H1 (cell line): Measurements from ENCODE around the gene R3HCC1L.

Experiments
- CHD2 ChIP-seq: IDR thresholded peaks from 2 replicates; pipeline ENCODE4 v1.6.1; 2012; ENCODE audit warnings: low read length, improper control_type of control experiment
- CREB1 ChIP-seq: IDR thresholded peaks from 2 replicates; pipeline ENCODE4 v1.6.1; 2012; ENCODE audit warnings: inconsistent platforms
- CTCF ChIP-seq, 3 experiments: IDR thresholded peaks; 1 replicate in 2 of 3; 2 replicates in 1 of 3; pipeline versions ENCODE4 v1.5.1 to v1.6.1; 2011; ENCODE audit warnings: low read length in 3 of 3, mild to moderate bottlenecking in 3 of 3, inconsistent platforms in 2 of 3, low read depth in 1 of 3, moderate library complexity in 1 of 3; ENCODE audit not compliant: insufficient read depth in 1 of 3; ENCODE audit errors: control extremely low read depth in 1 of 3
- POLR2A ChIP-seq, 2 experiments: IDR thresholded peaks; 1 replicate in 1 of 2; 2 replicates in 1 of 2; pipeline ENCODE4 v1.6.1; 2011; ENCODE audit warnings: low read depth in 2 of 2, low read length in 2 of 2, mild to moderate bottlenecking in 2 of 2; ENCODE audit errors: control extremely low read depth in 1 of 2
- POLR2AphosphoS5 ChIP-seq: IDR thresholded peaks from 2 replicates; pipeline ENCODE4 v1.6.1; 2011; ENCODE audit warnings: low read depth, low read length
- RXRA ChIP-seq: IDR thresholded peaks from 2 replicates; pipeline ENCODE4 v1.6.1; 2011; ENCODE audit warnings: low read depth, mild to moderate bottlenecking, low read length, moderate library complexity; ENCODE audit not compliant: insufficient read depth
- SP1 ChIP-seq: IDR thresholded peaks from 2 replicates; pipeline ENCODE4 v1.6.1; 2011; ENCODE audit warnings: low read depth, low read length
- TEAD4 ChIP-seq: IDR thresholded peaks from 2 replicates; pipeline ENCODE4 v1.6.1; 2012; ENCODE audit warnings: low read depth, low read length, inconsistent platforms, mixed read lengths

- TF ChIP-seq POLR2A (IDR thresholded peaks at IDR 0.05; ENCODE audit: control extremely low read depth in 1 of 2, low read depth in 2 of 2, low read length in 2 of 2) (no peak), POLR2AphosphoS5 (no peak), CHD2 (no peak), CTCF (IDR thresholded peaks at IDR 0.05; ENCODE audit: control extremely low read depth in 1 of 3, insufficient read depth in 1 of 3, low read depth in 1 of 3, low read length in 3 of 3) (no peak), SP1 (no peak), RXRA (no peak), CREB1 (no peak), TEAD4 (no peak)
Observed at GRCh38 chr10:98255146-98255877, 120.9 kb downstream of the R3HCC1L start.
